Prostate gland (tissue), 2 donors: ENCODE measurements around the gene ASCC3. TPM values are rescaled to one million over a fixed set of nuclear protein-coding genes. Genes with fewer than 3 reads are reported as not detected.

Source experiments
- DNase-seq: peaks from one replicate; pipeline ENCODE4 v3.0.0-alpha.2; 2019; ENCODE audit warnings: low spot score
- H3K27ac ChIP-seq, 2 donors: fragments of 200-600 bp; sonication (generic); 2 replicates each; pipeline ENCODE4 v1.5.1; 2017 to 2019
- H3K27me3 ChIP-seq: fragments of 200-600 bp; sonication (generic); replicated peaks from 2 replicates; pipeline ENCODE4 v1.5.1; 2019; ENCODE audit not compliant: insufficient read depth
- H3K36me3 ChIP-seq, 2 donors: fragments of 200-600 bp; sonication (generic); 1 replicate in 1 of 2; 2 replicates in 1 of 2; pipeline versions ENCODE4 v1.5.1 to v1.8.1; 2017 to 2019
- H3K4me1 ChIP-seq: fragments of 200-600 bp; sonication (generic); replicated peaks from 2 replicates; pipeline ENCODE4 v1.5.1; 2019
- H3K4me3 ChIP-seq, 2 donors: fragments of 200-600 bp; sonication (generic); 2 replicates each; pipeline ENCODE4 v1.5.1; 2017 to 2019
- H3K9me3 ChIP-seq: fragments of 200-600 bp; sonication (generic); 2 replicates; pipeline ENCODE4 v1.5.1; 2017
- CTCF ChIP-seq, 4 experiments: fragments of 200-600 bp in 2 of 4; fragments of 450-650 bp in 2 of 4; sonication (generic) in 2 of 4; IDR thresholded peaks; 1 replicate in 3 of 4; 2 replicates in 1 of 4; pipeline ENCODE4 v1.5.1; 2016 to 2019; ENCODE audit warnings: antibody characterized with exemption in 4 of 4, mild to moderate bottlenecking in 2 of 4, moderate library complexity in 2 of 4
- POLR2A ChIP-seq: fragments of 450-650 bp; IDR thresholded peaks from one replicate; pipeline ENCODE4 v1.6.1; 2016; ENCODE audit warnings: antibody characterized with exemption, mild to moderate bottlenecking
- POLR2AphosphoS5 ChIP-seq: sonication (generic); formaldehyde crosslinking; IDR thresholded peaks from one replicate; pipeline ENCODE4 v1.6.1; 2017; ENCODE audit warnings: antibody characterized with exemption
- WGBS: methylation state at CpG from one replicate; pipeline ENCODE4 v1.1.5; 2018; 5-methylcytosine and 5-hydroxymethylcytosine counted together
- intact Hi-C: fragments of 100-400 bp; cut with DNase I; formaldehyde crosslinking; loops from one replicate; pipeline ENCODE4 v1.14.2; 2022
- total RNA-seq, 2 donors: library from RNA; depleted of rRNA; stranded (reverse); fragments of >200 nt; gene quantifications; one replicate each; pipeline ENCODE4 v1.1.0, GENCODE V29; 2016

ASCC3 gene
- total RNA-seq, 2 donors from 2014 or later: 27.6 to 35.9 TPM

GRCh38 chr6:100627911-100628758 is 253.0 kb downstream of the ASCC3 start:
- WGBS: 79% methylated on average over 3 of the region's 3 CpGs

GRCh38 chr6:100626721-100627120 is 254.4 kb downstream of the ASCC3 start:
- DNase-seq: no peak
- intact Hi-C loops: no loop called here
- no peaks in the 10 kb centered on the region for H3K4me1 ChIP-seq
- H3K9me3 ChIP-seq: no peaks in the 10 kb centered on the region
- no peak overlapping the region for H3K4me3 ChIP-seq
- H3K27me3 ChIP-seq: no peaks in the 10 kb centered on the region
- H3K36me3 ChIP-seq: no peaks in the 10 kb centered on the region
- H3K27ac ChIP-seq: no peak overlapping the region
- TF ChIP-seq CTCF (IDR thresholded peaks at IDR 0.05) (no peak), POLR2AphosphoS5 (no peak), POLR2A (no peak)
- WGBS: 68% methylated on average over 1 of the region's 1 CpG

More at GRCh38 chr6:100627911-100628758, 253.0 kb downstream of the ASCC3 start:
- Histone ChIP-seq H3K9me3 (no peaks in the 10 kb centered on the region), H3K4me3 (no peak overlapping the region), H3K27me3 (no peaks in the 10 kb centered on the region), H3K4me1 (no peaks in the 10 kb centered on the region), H3K27ac (no peak overlapping the region), H3K36me3 (no peaks in the 10 kb centered on the region)
- no peak for DNase-seq
- TF ChIP-seq POLR2AphosphoS5: no peak
- no peak for TF ChIP-seq POLR2A
- TF ChIP-seq CTCF (IDR thresholded peaks at IDR 0.05): no peak
- intact Hi-C loops: no loop called here

- Histone ChIP-seq H3K9me3 (no peaks in the 10 kb centered on the region), H3K4me1 (no peaks in the 10 kb centered on the region), H3K27ac (no peak overlapping the region), H3K27me3 (no peaks in the 10 kb centered on the region), H3K36me3 (no peaks in the 10 kb centered on the region), H3K4me3 (no peak overlapping the region)
- DNase-seq: no peak
- WGBS: 78% methylated on average over 2 of the region's 2 CpGs
- no peak for TF ChIP-seq POLR2AphosphoS5
- no peak for TF ChIP-seq POLR2A
- no peak for TF ChIP-seq CTCF (IDR thresholded peaks at IDR 0.05)
- intact Hi-C loops: no loop called here
These were observed 258.0 kb downstream of the ASCC3 start for GRCh38 chr6:100622907-100623692.

- no peaks in the 10 kb centered on the region for H3K4me1 ChIP-seq
- no peak overlapping the region for H3K4me3 ChIP-seq
- WGBS: 96% methylated on average over 3 of the region's 3 CpGs
- no peak for DNase-seq
- no peaks in the 10 kb centered on the region for H3K36me3 ChIP-seq
- no peak overlapping the region for H3K27ac ChIP-seq
- no peaks in the 10 kb centered on the region for H3K9me3 ChIP-seq
- H3K27me3 ChIP-seq: no peaks in the 10 kb centered on the region
- no peak for TF ChIP-seq POLR2A
- no peak for TF ChIP-seq POLR2AphosphoS5
- no peak for TF ChIP-seq CTCF (IDR thresholded peaks at IDR 0.05)
- intact Hi-C loops: no loop called here
These were observed 260.9 kb downstream of the ASCC3 start for GRCh38 chr6:100620085-100620840.
